ENCODE results near the gene RHBDD2.
"Not testable (repeated sequence)": the region's sequence is repeated elsewhere in the genome, so short reads cannot be mapped to it uniquely, and the experiment has no call there.

Gene RHBDD2

GRCh38 chr7:75892634-75893272, 13.9 kb downstream of the RHBDD2 start:
- H3K27ac ChIP-seq = peak overlapping the region in 1 of 2 donors; percentile 35
- no peak for TF ChIP-seq CTCF (IDR thresholded peaks at IDR 0.05)
- H3K4me3 ChIP-seq = no peak overlapping the region
- DNase-seq (ENCODE audit: low spot score) = no peak

DNA sequence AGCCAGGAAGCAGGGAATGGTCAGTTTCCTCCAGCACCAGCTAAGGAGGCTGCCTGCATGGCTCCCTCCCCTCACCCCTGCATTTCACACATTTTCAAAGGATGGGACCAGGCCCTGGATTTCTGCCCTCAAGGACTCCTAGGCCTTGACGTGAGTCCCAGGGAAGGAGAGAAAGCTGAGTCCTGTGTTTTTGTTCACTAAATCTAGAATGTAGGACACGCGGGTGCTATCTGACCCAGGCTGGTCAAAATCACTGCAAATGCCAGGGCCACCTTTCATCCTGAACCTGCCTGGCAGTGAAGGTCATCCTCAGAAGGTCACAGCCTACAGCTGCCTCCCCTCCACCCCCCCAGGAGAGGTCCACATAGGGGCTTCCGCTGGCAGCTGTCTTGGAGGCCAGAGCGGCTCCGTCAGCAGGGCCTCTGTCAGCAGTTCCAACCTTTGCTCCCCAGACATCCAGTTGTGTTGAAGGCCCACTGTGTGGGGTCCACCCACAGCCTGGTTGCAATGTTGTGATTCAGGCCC, 18.0 kb downstream of the RHBDD2 start:
- Histone ChIP-seq H3K4me3 (no peak overlapping the region), H3K27ac (no peak overlapping the region)
- no peak for TF ChIP-seq CTCF (IDR thresholded peaks at IDR 0.05)
- no peak for DNase-seq (ENCODE audit: low spot score)

GRCh38 chr7:75900617-75901315, 21.9 kb downstream of the RHBDD2 start:
- no peak for DNase-seq (ENCODE audit: low spot score)
- TF ChIP-seq CTCF (IDR thresholded peaks at IDR 0.05) = no peak
- H3K4me3 ChIP-seq = no peak overlapping the region
- H3K27ac ChIP-seq = no peak overlapping the region

GRCh38 chr7:75905785-75906604, 27.2 kb downstream of the RHBDD2 start:
- TF ChIP-seq CTCF (IDR thresholded peaks at IDR 0.05) = no peak
- peak; percentile 85 for DNase-seq (ENCODE audit: low spot score)
- Histone ChIP-seq H3K27ac (peak overlapping the region in 1 of 2 donors; percentile 67), H3K4me3 (no peak overlapping the region)

GRCh38 chr7:75906991-75907667, 28.3 kb downstream of the RHBDD2 start:
- TF ChIP-seq CTCF (IDR thresholded peaks at IDR 0.05) = no peak
- DNase-seq (ENCODE audit: low spot score) = no peak
- no peak overlapping the region for H3K4me3 ChIP-seq
- H3K27ac ChIP-seq = no peak overlapping the region

- not testable (repeated sequence) for H3K4me3 ChIP-seq; H3K27ac ChIP-seq; DNase-seq (ENCODE audit: low spot score)
Observed at GRCh38 chr7:75907668-75908039, 28.8 kb downstream of the RHBDD2 start.
